Mononuclear cell (primary cell): ENCODE data around the gene RPS6KA6. TPM values are rescaled to one million over a fixed set of nuclear protein-coding genes. Genes with fewer than 3 reads are reported as not detected.
"Not testable (repeated sequence)": the region's sequence is repeated elsewhere in the genome, so short reads cannot be mapped to it uniquely, and the experiment has no call there.

Experiments
- H3K27me3 ChIP-seq: 2 replicates; pipeline ENCODE4 v1.6.0; 2011; ENCODE audit warnings: low read length, control low read depth; ENCODE audit not compliant: insufficient read depth
- H3K4me1 ChIP-seq: 2 replicates; pipeline ENCODE4 v1.5.1; 2011; ENCODE audit warnings: mild to moderate bottlenecking, low read length, control low read depth; ENCODE audit not compliant: insufficient read depth
- H3K4me3 ChIP-seq: 2 replicates; pipeline ENCODE4 v1.5.1; 2011; ENCODE audit warnings: mild to moderate bottlenecking, low read length, moderate library complexity
- H3K9me3 ChIP-seq: 2 replicates; pipeline ENCODE4 v1.5.1; 2011; ENCODE audit warnings: low read depth, mild to moderate bottlenecking, control low read depth, low read length
- total RNA-seq: library from RNA; depleted of rRNA; stranded (reverse); fragments of >200 nt; gene quantifications from one replicate; pipeline ENCODE4 v1.2.3, GENCODE V29; 2012

RPS6KA6 gene
- total RNA-seq, 1 donor: 0.21 TPM

GRCh38 chrX:84123585-84123984 is 64.4 kb downstream of the RPS6KA6 start:
- Histone ChIP-seq H3K9me3 (no peaks in the 10 kb centered on the region), H3K4me1 (no peaks in the 10 kb centered on the region), H3K27me3 (no peaks in the 10 kb centered on the region), H3K4me3 (no peak overlapping the region)

GRCh38 chrX:84118769-84119168 is 69.2 kb downstream of the RPS6KA6 start:
- Histone ChIP-seq H3K4me1 (no peaks in the 10 kb centered on the region), H3K27me3 (no peaks in the 10 kb centered on the region), H3K9me3 (no peaks in the 10 kb centered on the region), H3K4me3 (no peak overlapping the region)

- no peaks in the 10 kb centered on the region for H3K27me3 ChIP-seq
- no peaks in the 10 kb centered on the region for H3K9me3 ChIP-seq
- no peak overlapping the region for H3K4me3 ChIP-seq
- H3K4me1 ChIP-seq: no peaks in the 10 kb centered on the region
Measured at GRCh38 chrX:84118315-84118714, 69.7 kb downstream of the RPS6KA6 start.

- Histone ChIP-seq H3K9me3 (no peaks in the 10 kb centered on the region), H3K27me3 (no peaks in the 10 kb centered on the region), H3K4me1 (no peaks in the 10 kb centered on the region), H3K4me3 (no peak overlapping the region)
Measured at GRCh38 chrX:84108584-84108983, 79.4 kb downstream of the RPS6KA6 start.

GRCh38 chrX:84099120-84099519 is 88.9 kb downstream of the RPS6KA6 start:
- Histone ChIP-seq H3K4me1 (no peaks in the 10 kb centered on the region), H3K9me3 (no peaks in the 10 kb centered on the region), H3K4me3 (no peak overlapping the region), H3K27me3 (no peaks in the 10 kb centered on the region)

GRCh38 chrX:84079479-84080197 is 108.4 kb downstream of the RPS6KA6 start:
- not testable (repeated sequence) for H3K4me1 ChIP-seq, H3K27me3 ChIP-seq, H3K9me3 ChIP-seq, H3K4me3 ChIP-seq

GRCh38 chrX:84078991-84079390 is 109.0 kb downstream of the RPS6KA6 start:
- Histone ChIP-seq H3K4me1 (no peaks in the 10 kb centered on the region), H3K9me3 (no peaks in the 10 kb centered on the region), H3K4me3 (no peak overlapping the region), H3K27me3 (no peaks in the 10 kb centered on the region)

- Histone ChIP-seq H3K4me1 (no peaks in the 10 kb centered on the region), H3K4me3 (no peak overlapping the region), H3K9me3 (no peaks in the 10 kb centered on the region), H3K27me3 (no peaks in the 10 kb centered on the region)
Measured at GRCh38 chrX:84064814-84065213, 123.2 kb downstream of the RPS6KA6 start.

- no peaks in the 10 kb centered on the region for H3K4me1 ChIP-seq
- H3K27me3 ChIP-seq: no peaks in the 10 kb centered on the region
- no peaks in the 10 kb centered on the region for H3K9me3 ChIP-seq
- H3K4me3 ChIP-seq: no peak overlapping the region
Measured at GRCh38 chrX:84064164-84064563, 123.8 kb downstream of the RPS6KA6 start.

GRCh38 chrX:84047339-84047738 is 140.7 kb downstream of the RPS6KA6 start:
- Histone ChIP-seq H3K4me3 (no peak overlapping the region), H3K9me3 (no peaks in the 10 kb centered on the region), H3K4me1 (no peaks in the 10 kb centered on the region)

GRCh38 chrX:84046403-84046984 is 141.5 kb downstream of the RPS6KA6 start:
- Histone ChIP-seq H3K4me3 (no peak overlapping the region), H3K4me1 (no peaks in the 10 kb centered on the region), H3K27me3 (no peaks in the 10 kb centered on the region), H3K9me3 (no peaks in the 10 kb centered on the region)

More at GRCh38 chrX:84047339-84047738, 140.7 kb downstream of the RPS6KA6 start:
- H3K27me3 ChIP-seq: no peaks in the 10 kb centered on the region

GRCh38 chrX:84044051-84044450 is 143.9 kb downstream of the RPS6KA6 start:
- Histone ChIP-seq H3K4me1 (no peaks in the 10 kb centered on the region), H3K4me3 (no peak overlapping the region), H3K27me3 (no peaks in the 10 kb centered on the region), H3K9me3 (no peaks in the 10 kb centered on the region)
